OCI-LY1 (cell line): Measurements from ENCODE around the gene P3H3.

ENCODE experiments used
- CTCF ChIP-seq: fragments of 200-600 bp; sonication (generic), shearing (Covaris generic); IDR thresholded peaks from 2 replicates; pipeline ENCODE4 v1.5.1; 2017; ENCODE audit warnings: mild to moderate bottlenecking, antibody characterized with exemption, low read length, moderate library complexity, mixed read lengths
- EZH2 ChIP-seq: fragments of 200-600 bp; sonication (generic), shearing (Covaris generic); IDR thresholded peaks from 2 replicates; pipeline ENCODE4 v1.8.0; 2017; ENCODE audit warnings: borderline replicate concordance, mixed run types, mild to moderate bottlenecking, antibody characterized with exemption, low read length, moderate library complexity, mixed read lengths

- TF ChIP-seq CTCF (no peak), EZH2 (no peak)
Measured at GRCh38 chr12:6819106-6820030, 8.8 kb upstream of the P3H3 start.
